ENCODE measurements around the gene GK. TPM values are rescaled to one million over a fixed set of nuclear protein-coding genes. Genes with fewer than 3 reads are reported as not detected.
A peak's percentile ranks its signal among the peaks of the same experiment; 100 is the strongest.

The GK gene
- total and polyA plus RNA-seq, 9 of the 15 experiments (the other 6 are each of a cell fraction or from before 2014, with no cell fraction given), result 8.0 to 15.7 (median 12.4) TPM

GRCh38 chrX:30652527-30653414 lies 452 bp upstream of the GK start:
- peaks cover 20 to 21% of the 10 kb centered on the region in 2 experiments; a peak in 4 of 5 replicates for H3K4me1 ChIP-seq (replicated peaks in 1 of 2; ENCODE audit: control insufficient read depth in 2 of 2, insufficient read depth in 2 of 2, low read length in 2 of 2)
- H2AFZ ChIP-seq (ENCODE audit: low read depth, low read length), result peak overlapping the region; percentile 97
- no peaks in the 10 kb centered on the region for H3K9me1 ChIP-seq (ENCODE audit: control insufficient read depth, insufficient read depth, low read length)
- H4K20me1 ChIP-seq (replicated peaks; ENCODE audit: control insufficient read depth, insufficient read depth, low read length), result no peaks in the 10 kb centered on the region
- no peaks in the 10 kb centered on the region for H3K36me3 ChIP-seq (ENCODE audit: control insufficient read depth, insufficient read depth, low read length)
- FAIRE-seq (peak; percentile 57), DNase-seq (ENCODE audit: extremely low read depth in 1 of 4, low spot score in 3 of 4) (peak; percentile 94 to 96 (median 95)), ATAC-seq (peak; percentile 92)
- intact Hi-C loops (cut with micrococcal nuclease), result loop anchor here (10.0 kb wide), 1 partner anchor 232 kb away; the partner anchor contains the start of gene TAB3
- in situ Hi-C loops (cut with MboI), result no loop called here
- peak overlapping the region; percentile 68 for H3K4me3 ChIP-seq
- WGBS (ENCODE audit: insufficient coverage, low coverage, missing lambda C conversion rate), result 0% methylated on average over 30 of the region's 65 CpGs
- no peaks in the 10 kb centered on the region for H3K27me3 ChIP-seq (ENCODE audit: control insufficient read depth in 2 of 2, insufficient read depth in 2 of 2, low read length in 2 of 2)
- H3K9ac ChIP-seq (ENCODE audit: insufficient read depth in 1 of 2, low read depth in 2 of 2, low read length in 2 of 2), result peak overlapping the region; percentile 73 to 97
- peaks cover 8% of the 10 kb centered on the region for H3K79me2 ChIP-seq (ENCODE audit: control insufficient read depth, insufficient read depth, low read length)
- peak overlapping the region; percentile 89 for H3K4me2 ChIP-seq (ENCODE audit: insufficient read depth, low read length)
- no peaks in the 10 kb centered on the region for H3K9me3 ChIP-seq (replicated peaks; ENCODE audit: control insufficient read depth, insufficient read depth, low read depth, low read length)
- H3K27ac ChIP-seq (ENCODE audit: extremely low read depth, low read depth, low read length), result peak overlapping the region; percentile 95
- CTCF ChIA-PET (ENCODE audit: low intra/inter-chr PET ratio), result no interaction called here
- BruUV-seq (replicated peaks), result TSS peak; percentile 96
- POLR2A ChIA-PET, result no interaction called here
- no peak for TF ChIP-seq SMARCA4 (IDR thresholded peaks at IDR 0.05)
- TF ChIP-seq RFX7 (CRISPR knock-in tag; IDR thresholded peaks at IDR 0.05), result no peak
- peak; percentile 34; the same call in 1 of the 2 replicates for TF ChIP-seq ARID1B (IDR thresholded peaks at IDR 0.05)
- no peak for TF ChIP-seq ZNF79 (CRISPR knock-in tag; IDR thresholded peaks at IDR 0.05; ENCODE audit: low read depth)
- no peak for TF ChIP-seq CHAMP1 (IDR thresholded peaks at IDR 0.05)
- TF ChIP-seq ZNF311 (CRISPR knock-in tag; IDR thresholded peaks at IDR 0.05), result no peak
- TF ChIP-seq ZBTB33 (CRISPR knock-in tag; IDR thresholded peaks at IDR 0.05), result no peak
- TF ChIP-seq HDAC3 (IDR thresholded peaks at IDR 0.05; ENCODE audit: borderline replicate concordance, partially characterized antibody), result no peak
- 0 out of 2 replicates have a peak, but pooled peaks have one; percentile 30 for TF ChIP-seq ZNF609 (CRISPR knock-in tag; IDR thresholded peaks at IDR 0.05; ENCODE audit: borderline replicate concordance)
- no peak for TF ChIP-seq HMG20B (CRISPR knock-in tag; IDR thresholded peaks at IDR 0.05)
- TF ChIP-seq ARID2 (IDR thresholded peaks at IDR 0.05), result no peak
- no peak for TF ChIP-seq GABPB2 (CRISPR knock-in tag; conservative IDR thresholded peaks at IDR 0.05)

Measured in K562 (cell line).